GM12873 (cell line): ENCODE results near the gene RPL3.

Experiments used
- TF ChIP-seq, protein P1 (sequence below): IDR thresholded peaks from 2 replicates; pipeline ENCODE4 v1.5.1; 2012; ENCODE audit warnings: low read depth, mild to moderate bottlenecking, moderate library complexity, low read length, control low read depth; ENCODE audit not compliant: insufficient read depth; ENCODE audit errors: missing control alignments

RPL3 gene

DNA sequence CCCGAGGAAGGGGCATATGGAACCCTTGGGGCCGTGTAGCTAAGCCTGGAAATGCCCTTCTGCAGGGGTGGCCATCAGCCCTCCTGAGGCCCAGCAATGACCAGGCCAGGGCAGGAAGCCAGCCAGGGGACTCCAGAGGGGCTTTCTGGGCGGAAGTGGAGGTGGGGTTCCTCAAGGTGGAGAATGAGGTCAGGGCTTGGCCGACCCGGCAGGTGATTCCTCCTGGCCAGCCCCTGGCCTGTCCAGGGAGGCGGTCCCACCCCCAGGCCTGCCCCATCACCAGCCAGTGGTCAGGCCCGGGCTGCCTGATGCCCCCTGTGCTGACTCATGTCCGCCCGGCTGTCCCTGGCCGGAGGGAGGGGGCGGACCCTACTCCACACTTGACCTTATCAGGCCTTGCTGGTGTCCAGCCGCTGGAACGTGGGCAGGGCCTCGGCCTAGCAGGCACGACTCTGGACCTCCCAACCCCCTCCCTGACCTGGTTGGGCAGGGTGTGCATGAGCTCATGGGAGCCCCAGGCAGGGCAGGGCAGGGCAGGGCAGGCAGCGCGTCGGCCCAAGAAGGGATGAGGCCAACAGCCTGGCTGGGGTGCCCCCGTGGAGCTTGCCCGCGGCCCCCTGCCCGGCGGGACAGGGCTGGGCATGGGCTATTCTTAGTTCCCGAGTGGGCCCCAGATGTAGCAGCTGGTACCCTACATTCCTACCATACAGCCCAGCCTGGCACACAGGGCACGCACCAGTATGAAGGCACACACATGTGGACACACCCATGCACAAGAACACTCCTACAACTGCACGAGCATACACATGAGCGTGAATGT lies 35.9 kb downstream of the RPL3 start:
- TF ChIP-seq, protein P1, sequence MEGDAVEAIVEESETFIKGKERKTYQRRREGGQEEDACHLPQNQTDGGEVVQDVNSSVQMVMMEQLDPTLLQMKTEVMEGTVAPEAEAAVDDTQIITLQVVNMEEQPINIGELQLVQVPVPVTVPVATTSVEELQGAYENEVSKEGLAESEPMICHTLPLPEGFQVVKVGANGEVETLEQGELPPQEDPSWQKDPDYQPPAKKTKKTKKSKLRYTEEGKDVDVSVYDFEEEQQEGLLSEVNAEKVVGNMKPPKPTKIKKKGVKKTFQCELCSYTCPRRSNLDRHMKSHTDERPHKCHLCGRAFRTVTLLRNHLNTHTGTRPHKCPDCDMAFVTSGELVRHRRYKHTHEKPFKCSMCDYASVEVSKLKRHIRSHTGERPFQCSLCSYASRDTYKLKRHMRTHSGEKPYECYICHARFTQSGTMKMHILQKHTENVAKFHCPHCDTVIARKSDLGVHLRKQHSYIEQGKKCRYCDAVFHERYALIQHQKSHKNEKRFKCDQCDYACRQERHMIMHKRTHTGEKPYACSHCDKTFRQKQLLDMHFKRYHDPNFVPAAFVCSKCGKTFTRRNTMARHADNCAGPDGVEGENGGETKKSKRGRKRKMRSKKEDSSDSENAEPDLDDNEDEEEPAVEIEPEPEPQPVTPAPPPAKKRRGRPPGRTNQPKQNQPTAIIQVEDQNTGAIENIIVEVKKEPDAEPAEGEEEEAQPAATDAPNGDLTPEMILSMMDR: no peak

- TF ChIP-seq, protein P1: no peak
These were observed 36.6 kb downstream of the RPL3 start for GRCh38 chr22:39282645-39283321.

DNA sequence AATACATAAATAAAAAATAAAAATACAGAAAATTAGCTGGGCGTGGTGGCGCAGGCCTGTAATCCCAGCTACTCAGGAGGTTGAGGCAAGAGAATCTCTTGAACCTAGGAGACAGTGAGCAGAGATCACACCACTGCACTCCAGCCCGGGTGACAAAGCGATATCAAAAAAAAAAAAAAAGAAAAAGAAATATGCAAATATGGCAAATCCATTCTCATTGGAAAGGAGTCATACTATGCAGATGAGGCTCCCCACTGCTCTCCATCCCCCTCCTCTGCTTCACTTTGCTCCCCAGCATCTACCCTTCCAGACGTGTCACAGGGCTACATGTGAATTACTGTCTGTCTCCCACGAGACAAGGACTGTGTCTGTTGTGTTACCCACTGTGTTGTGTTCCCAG lies 38.3 kb downstream of the RPL3 start:
- TF ChIP-seq, protein P1: no peak

GRCh38 chr22:39280250-39280649 lies 39.2 kb downstream of the RPL3 start:
- TF ChIP-seq, protein P1: no peak

GRCh38 chr22:39279170-39279850 lies 40.1 kb downstream of the RPL3 start:
- TF ChIP-seq, protein P1: no peak

- TF ChIP-seq, protein P1: no peak
These were observed 41.4 kb downstream of the RPL3 start for GRCh38 chr22:39278040-39278439.

GRCh38 chr22:39277142-39277607 lies 42.2 kb downstream of the RPL3 start:
- TF ChIP-seq, protein P1: no peak
